Brain microvascular endothelial cell (primary cell): ENCODE data around the gene HOATZ.

Experiments used
- DNase-seq: peaks from one replicate; pipeline ENCODE4 v3.0.0-alpha.2; 2020
- H3K27ac ChIP-seq: fragments of 250-450 bp; sonication (Bioruptor Pico); 2 replicates; pipeline ENCODE4 v1.5.1; 2020; ENCODE audit warnings: mild to moderate bottlenecking, moderate library complexity
- H3K27me3 ChIP-seq: fragments of 250-450 bp; sonication (Bioruptor Pico); replicated peaks from 2 replicates; pipeline ENCODE4 v1.5.1; 2020; ENCODE audit warnings: mild to moderate bottlenecking
- H3K36me3 ChIP-seq: fragments of 250-450 bp; sonication (Bioruptor Pico); replicated peaks from 2 replicates; pipeline ENCODE4 v1.5.1; 2020; ENCODE audit warnings: mild to moderate bottlenecking
- H3K4me3 ChIP-seq: 2 replicates; pipeline ENCODE4 v1.5.1; 2011; ENCODE audit warnings: low read depth, mild to moderate bottlenecking, control low read depth, low read length, moderate library complexity
- in situ Hi-C: cut with HindIII; loops from 2 replicates; pipeline ENCODE4 v1.10.0; 2017; ENCODE audit warnings: low sequenced_read_pairs, low pct_ligation_motif_present
- TF ChIP-seq, protein P1 (sequence below): IDR thresholded peaks from 2 replicates; pipeline ENCODE4 v1.5.1; 2011; ENCODE audit warnings: low read depth, mild to moderate bottlenecking, moderate library complexity, low read length, control low read depth, inconsistent platforms; ENCODE audit errors: missing control alignments

HOATZ gene

DNA sequence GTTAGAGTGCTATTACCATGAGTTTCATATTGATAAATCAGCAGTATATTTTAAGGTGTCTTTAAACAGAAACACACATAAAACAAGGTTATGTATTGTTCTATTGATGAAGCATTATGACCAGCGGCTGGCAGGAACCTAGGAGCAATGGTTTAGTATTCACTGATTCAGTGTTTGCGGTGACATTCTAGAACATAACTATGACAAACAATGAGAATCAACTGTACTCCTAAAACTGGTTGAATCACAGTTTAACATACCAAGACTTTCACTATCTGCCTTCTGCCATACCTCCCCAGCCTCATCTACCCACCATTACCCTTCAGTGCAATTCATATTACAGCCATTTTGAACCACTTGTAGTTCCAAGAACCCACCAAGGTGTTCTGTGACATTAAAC, 8.8 kb downstream of the HOATZ start:
- no peak for DNase-seq
- Histone ChIP-seq H3K4me3 (no peak overlapping the region), H3K36me3 (no peaks in the 10 kb centered on the region), H3K27ac (no peak overlapping the region), H3K27me3 (no peaks in the 10 kb centered on the region)
- in situ Hi-C loops, result no loop called here
- TF ChIP-seq, protein P1, sequence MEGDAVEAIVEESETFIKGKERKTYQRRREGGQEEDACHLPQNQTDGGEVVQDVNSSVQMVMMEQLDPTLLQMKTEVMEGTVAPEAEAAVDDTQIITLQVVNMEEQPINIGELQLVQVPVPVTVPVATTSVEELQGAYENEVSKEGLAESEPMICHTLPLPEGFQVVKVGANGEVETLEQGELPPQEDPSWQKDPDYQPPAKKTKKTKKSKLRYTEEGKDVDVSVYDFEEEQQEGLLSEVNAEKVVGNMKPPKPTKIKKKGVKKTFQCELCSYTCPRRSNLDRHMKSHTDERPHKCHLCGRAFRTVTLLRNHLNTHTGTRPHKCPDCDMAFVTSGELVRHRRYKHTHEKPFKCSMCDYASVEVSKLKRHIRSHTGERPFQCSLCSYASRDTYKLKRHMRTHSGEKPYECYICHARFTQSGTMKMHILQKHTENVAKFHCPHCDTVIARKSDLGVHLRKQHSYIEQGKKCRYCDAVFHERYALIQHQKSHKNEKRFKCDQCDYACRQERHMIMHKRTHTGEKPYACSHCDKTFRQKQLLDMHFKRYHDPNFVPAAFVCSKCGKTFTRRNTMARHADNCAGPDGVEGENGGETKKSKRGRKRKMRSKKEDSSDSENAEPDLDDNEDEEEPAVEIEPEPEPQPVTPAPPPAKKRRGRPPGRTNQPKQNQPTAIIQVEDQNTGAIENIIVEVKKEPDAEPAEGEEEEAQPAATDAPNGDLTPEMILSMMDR, result no peak

DNA sequence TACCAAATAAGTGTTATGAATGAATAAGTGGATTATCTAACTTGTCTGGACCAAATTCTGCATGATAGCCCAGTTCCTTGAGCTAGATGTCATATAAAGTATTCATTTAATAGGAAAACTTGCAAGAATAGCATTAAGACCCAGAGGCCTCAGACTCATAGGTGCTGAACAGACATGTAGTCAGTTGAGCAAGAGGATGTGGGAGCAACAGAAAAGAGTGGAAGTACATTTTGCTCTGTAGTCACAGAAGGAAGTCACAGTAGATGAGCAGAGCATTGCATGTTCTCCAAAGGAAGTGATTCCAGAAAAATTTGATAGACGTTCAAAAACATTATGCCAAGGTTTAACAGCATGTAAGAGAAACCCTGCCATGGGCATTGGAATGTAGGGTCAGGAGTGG, 9.5 kb downstream of the HOATZ start:
- in situ Hi-C loops, result no loop called here
- H3K27me3 ChIP-seq, result no peaks in the 10 kb centered on the region
- no peak overlapping the region for H3K4me3 ChIP-seq
- DNase-seq, result no peak
- H3K27ac ChIP-seq, result no peak overlapping the region
- H3K36me3 ChIP-seq, result no peaks in the 10 kb centered on the region
- TF ChIP-seq, protein P1, result no peak

DNA sequence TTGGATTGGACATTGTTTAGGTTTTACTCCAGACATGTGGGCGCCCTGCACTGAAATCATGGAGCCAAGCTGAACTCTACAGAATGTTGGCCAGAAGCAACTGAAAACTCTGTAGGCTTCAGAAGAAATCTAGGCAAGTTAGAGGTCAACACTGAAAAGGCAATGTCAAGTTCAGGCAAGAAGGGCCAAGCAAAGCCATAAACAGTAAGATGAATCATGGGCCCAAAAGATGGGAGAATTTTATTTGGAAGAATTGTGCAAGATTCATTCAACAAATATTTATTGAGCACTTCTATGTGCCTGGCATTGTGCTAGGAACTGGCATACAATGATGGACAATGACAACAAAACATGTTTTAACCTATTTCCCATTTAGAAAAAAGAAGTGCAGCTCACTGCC, 10.9 kb downstream of the HOATZ start:
- H3K36me3 ChIP-seq, result no peaks in the 10 kb centered on the region
- DNase-seq, result no peak
- in situ Hi-C loops, result no loop called here
- H3K4me3 ChIP-seq, result no peak overlapping the region
- H3K27me3 ChIP-seq, result no peaks in the 10 kb centered on the region
- TF ChIP-seq, protein P1, result no peak
- no peak overlapping the region for H3K27ac ChIP-seq

DNA sequence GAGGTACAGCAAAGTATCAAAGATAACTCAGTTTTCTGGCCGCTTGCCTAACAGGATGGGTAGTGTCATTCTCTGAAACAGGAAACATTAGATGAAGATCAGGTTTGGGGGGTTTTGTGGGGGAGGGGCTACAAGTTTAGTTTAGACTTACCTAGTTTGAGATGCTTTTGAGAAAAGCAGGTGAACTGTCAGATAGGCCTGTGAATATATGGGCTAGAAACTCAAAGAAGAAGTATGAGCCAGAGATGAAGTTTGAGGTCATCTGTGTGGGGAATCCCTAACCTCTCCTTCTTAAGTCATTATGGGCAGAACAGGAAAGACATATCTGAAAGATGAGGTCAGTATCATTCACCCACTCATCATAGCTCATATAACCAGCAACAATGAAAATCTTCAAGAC, 11.9 kb downstream of the HOATZ start:
- Histone ChIP-seq H3K4me3 (no peak overlapping the region), H3K27ac (peak overlapping the region; percentile 17), H3K27me3 (no peaks in the 10 kb centered on the region), H3K36me3 (no peaks in the 10 kb centered on the region)
- peak; percentile 66 for DNase-seq
- TF ChIP-seq, protein P1, result no peak
- in situ Hi-C loops, result no loop called here

DNA sequence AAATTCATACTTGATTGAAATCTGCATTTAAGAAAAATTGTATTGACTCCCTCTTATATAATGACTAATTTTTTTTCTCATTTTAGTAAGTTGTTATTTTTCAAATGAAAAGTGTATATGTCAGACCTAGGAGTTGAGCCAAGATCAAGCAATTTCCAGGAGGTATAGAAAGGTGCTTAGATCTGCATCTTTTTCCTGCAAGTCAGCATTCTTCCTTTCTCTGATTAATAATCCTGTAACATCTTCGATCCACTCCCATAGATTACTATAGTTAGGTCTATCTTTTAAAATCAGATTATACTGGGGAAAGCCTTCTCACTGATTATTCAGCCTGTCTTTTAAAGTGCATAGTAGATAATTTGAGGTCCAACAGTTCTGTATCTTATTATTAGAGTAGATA, 12.7 kb downstream of the HOATZ start:
- H3K36me3 ChIP-seq, result no peaks in the 10 kb centered on the region
- in situ Hi-C loops, result no loop called here
- TF ChIP-seq, protein P1, result no peak
- H3K27me3 ChIP-seq, result no peaks in the 10 kb centered on the region
- no peak for DNase-seq
- H3K27ac ChIP-seq, result no peak overlapping the region
- no peak overlapping the region for H3K4me3 ChIP-seq

DNA sequence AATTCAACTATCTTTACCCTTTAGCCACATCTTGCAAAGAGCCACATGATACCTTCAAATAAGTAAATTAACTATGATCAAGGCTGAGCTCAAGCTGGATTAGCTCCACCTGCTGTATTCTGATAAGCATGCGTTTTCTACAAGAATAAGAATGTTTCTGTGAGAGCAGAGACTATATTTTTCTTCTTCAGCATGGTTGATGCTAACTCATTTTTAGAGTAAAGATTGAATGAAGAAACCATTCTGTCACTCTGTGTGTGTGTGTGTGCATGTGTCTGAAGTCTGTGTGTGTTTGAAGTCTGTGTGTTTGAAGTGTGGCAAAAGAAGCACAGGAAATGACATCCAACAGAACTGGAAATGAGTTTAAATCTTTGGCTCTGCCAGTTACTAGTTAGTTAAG, 14.0 kb downstream of the HOATZ start:
- H3K4me3 ChIP-seq, result no peak overlapping the region
- TF ChIP-seq, protein P1, result peak; percentile 20
- in situ Hi-C loops, result no loop called here
- H3K27ac ChIP-seq, result no peak overlapping the region
- H3K27me3 ChIP-seq, result no peaks in the 10 kb centered on the region
- H3K36me3 ChIP-seq, result no peaks in the 10 kb centered on the region
- no peak for DNase-seq
